PFSK-1 (cell line): Measurements from ENCODE around the gene PALD1.

Experiments
- POLR2AphosphoS5 ChIP-seq: IDR thresholded peaks from 2 replicates; pipeline ENCODE4 v1.6.1; 2012; ENCODE audit warnings: low read depth, mild to moderate bottlenecking, control low read depth, low read length, moderate library complexity
- REST ChIP-seq, 2 experiments: IDR thresholded peaks; 2 replicates each; pipeline versions ENCODE4 v1.6.1 to v1.8.0; 2011 to 2012; ENCODE audit warnings: low read depth in 2 of 2, low read length in 2 of 2, control low read depth in 1 of 2, inconsistent platforms in 1 of 2, mild to moderate bottlenecking in 1 of 2, moderate library complexity in 1 of 2; ENCODE audit not compliant: insufficient read depth in 1 of 2
- SIN3A ChIP-seq: IDR thresholded peaks from 2 replicates; pipeline ENCODE4 v1.6.1; 2012; ENCODE audit warnings: mild to moderate bottlenecking, low read length, moderate library complexity, borderline replicate concordance; ENCODE audit not compliant: insufficient read depth

GRCh38 chr10:70567603-70568002 is 89.0 kb downstream of the PALD1 start:
- TF ChIP-seq REST (IDR thresholded peaks at IDR 0.05; ENCODE audit: insufficient read depth in 1 of 2, low read depth in 2 of 2, low read length in 2 of 2) (no peak), SIN3A (no peak), POLR2AphosphoS5 (no peak)
